HG02588 (cell line): ENCODE data around the gene EDDM13.
"Not testable (repeated sequence)": the region's sequence is repeated elsewhere in the genome, so short reads cannot be mapped to it uniquely, and the experiment has no call there.

Experiments used
- ATAC-seq: cut with Tn5 transposase; IDR thresholded peaks from one replicate; pipeline ENCODE4 v1.9.1; 2021; ENCODE audit warnings: mild to moderate bottlenecking, moderate library complexity; ENCODE audit not compliant: unreplicated experiment

EDDM13 gene

GRCh38 chr19:56319991-56320390, 47.4 kb downstream of the EDDM13 start:
- ATAC-seq = no peak

- no peak for ATAC-seq
These were observed 48.9 kb downstream of the EDDM13 start for GRCh38 chr19:56321254-56321988.

- no peak for ATAC-seq
These were observed 49.5 kb downstream of the EDDM13 start for GRCh38 chr19:56321989-56322440.

- no peak for ATAC-seq
These were observed 51.9 kb downstream of the EDDM13 start for GRCh38 chr19:56324436-56324835.

GRCh38 chr19:56332695-56333094, 60.1 kb downstream of the EDDM13 start:
- no peak for ATAC-seq

- no peak for ATAC-seq
These were observed 61.0 kb downstream of the EDDM13 start for GRCh38 chr19:56333506-56333905.

GRCh38 chr19:56335371-56335770, 62.8 kb downstream of the EDDM13 start:
- not testable (repeated sequence) for ATAC-seq

GRCh38 chr19:56337077-56337476, 64.5 kb downstream of the EDDM13 start:
- ATAC-seq = not testable (repeated sequence)

GRCh38 chr19:56339031-56339430, 66.5 kb downstream of the EDDM13 start:
- not testable (repeated sequence) for ATAC-seq

GRCh38 chr19:56341948-56342347, 69.4 kb downstream of the EDDM13 start:
- no peak for ATAC-seq

- ATAC-seq = no peak
These were observed 74.7 kb downstream of the EDDM13 start for GRCh38 chr19:56347163-56347778.

GRCh38 chr19:56348289-56348877, 75.8 kb downstream of the EDDM13 start:
- no peak for ATAC-seq

DNA sequence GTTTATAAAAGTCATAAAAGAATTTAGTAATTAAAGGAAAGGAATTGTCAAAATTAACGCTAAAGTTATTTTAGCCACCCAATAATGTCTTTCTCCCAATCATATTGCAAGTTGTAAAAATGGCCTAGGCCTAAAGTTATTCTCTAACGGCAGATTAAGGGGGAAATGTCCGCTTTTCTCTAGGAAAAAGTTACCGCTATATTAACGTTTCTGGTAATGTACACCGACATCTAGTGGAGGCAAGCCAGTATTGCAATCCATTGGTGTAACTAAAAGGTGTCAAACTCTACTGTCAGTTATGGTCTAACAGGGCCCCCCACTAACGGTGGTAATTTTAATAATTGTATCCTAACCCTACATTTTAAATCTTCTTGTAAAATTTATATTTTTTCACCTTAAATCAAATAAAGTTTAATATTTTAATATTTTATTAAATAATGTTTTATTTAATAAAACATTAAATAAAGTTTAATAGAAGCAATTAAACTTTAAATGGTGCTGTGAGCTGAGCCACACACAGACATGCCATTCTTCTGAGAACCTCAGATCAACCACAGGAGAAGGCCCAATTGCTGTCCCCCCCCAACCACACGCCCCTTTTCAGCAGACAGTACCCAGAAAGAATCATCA, 78.0 kb downstream of the EDDM13 start:
- ATAC-seq = no peak

- no peak for ATAC-seq
These were observed 78.7 kb downstream of the EDDM13 start for GRCh38 chr19:56351208-56351607.

DNA sequence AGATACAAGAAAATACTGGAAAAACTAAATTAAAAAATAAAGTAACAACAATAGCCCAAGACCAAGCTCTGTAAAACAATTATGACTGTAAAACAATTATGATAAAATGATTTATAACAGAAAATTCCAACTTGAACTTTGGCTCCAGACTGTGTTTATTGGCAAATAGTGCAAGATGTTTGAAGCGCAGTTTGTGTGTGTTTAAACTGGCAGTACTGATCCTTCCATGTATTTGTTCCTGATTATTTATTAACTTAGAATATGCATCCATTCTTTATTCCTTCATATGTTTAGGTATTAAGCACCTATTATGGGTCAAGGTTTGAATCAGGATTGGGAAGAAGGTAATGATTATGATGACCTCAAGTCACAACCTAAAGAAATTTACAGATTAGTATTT, 83.0 kb downstream of the EDDM13 start:
- no peak for ATAC-seq

DNA sequence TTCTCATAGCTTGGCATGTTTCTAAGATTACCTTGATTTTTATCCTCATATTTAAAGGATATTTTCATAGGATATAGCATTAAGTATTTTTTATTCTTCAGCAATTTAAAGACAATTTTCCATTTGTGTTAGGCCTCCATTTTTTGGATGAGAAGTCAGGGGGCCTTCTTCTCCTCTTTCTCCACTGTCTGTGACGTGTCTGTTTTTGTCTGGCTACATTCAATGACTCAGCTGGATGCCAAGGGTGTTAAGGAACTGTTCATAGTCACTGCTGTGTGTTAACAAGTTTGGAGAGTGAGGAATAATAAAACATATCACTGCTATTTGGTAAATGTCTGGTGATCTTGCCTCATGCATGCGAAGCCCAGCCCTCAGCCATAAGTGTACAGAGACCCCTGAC, 84.4 kb downstream of the EDDM13 start:
- ATAC-seq = no peak
